T-helper 2 cell treated with Interferon-gamma antibody and Interleukin-4, amounts not matched to agents 5 μg/mL and 100 μg/mL, for 36 hours (primary cell): ENCODE results near the gene NUP93.

ENCODE experiments used
- DNase-seq: peaks from one replicate; pipeline ENCODE4 v3.0.0; 2021; ENCODE audit warnings: low spot score
- H3K27ac Mint-ChIP-seq: one replicate; pipeline ENCODE4 v1.8.0; 2021; ENCODE audit warnings: mild to moderate bottlenecking, mixed read lengths
- H3K27me3 Mint-ChIP-seq: one replicate; pipeline ENCODE4 v1.8.0; 2021; ENCODE audit warnings: low read depth, mixed read lengths
- H3K36me3 Mint-ChIP-seq: one replicate; pipeline ENCODE4 v1.8.0; 2021; ENCODE audit warnings: low read depth, mixed read lengths
- H3K4me1 Mint-ChIP-seq: one replicate; pipeline ENCODE4 v1.8.0; 2021; ENCODE audit warnings: low read depth, mixed read lengths
- H3K4me3 Mint-ChIP-seq: one replicate; pipeline ENCODE4 v1.8.0; 2022; ENCODE audit warnings: mild to moderate bottlenecking, moderate library complexity, mixed read lengths
- H3K9me3 Mint-ChIP-seq: one replicate; pipeline ENCODE4 v1.8.0; 2021; ENCODE audit warnings: mixed read lengths

NUP93 gene

GRCh38 chr16:56729735-56730662 is at the start of gene NUP93:
NUP93 (plus strand) TSS chr16:56730129; CDS start chr16:56748248, 18,119 bp downstream.
- Mint-ChIP-seq H3K36me3 (no peaks in the 10 kb centered on the region), H3K9me3 (no peaks in the 10 kb centered on the region), H3K4me3 (no peak within 1 kb of the TSS), H3K27ac (peak within 1 kb of the TSS; percentile 89), H3K27me3 (no peaks in the 10 kb centered on the region), H3K4me1 (peaks cover 14% of the 10 kb centered on the region)
- peak; percentile 86 for DNase-seq

GRCh38 chr16:56681939-56682702 is 47.8 kb upstream of the NUP93 start, which contains the start of gene MT1X:
MT1X (plus strand) TSS chr16:56682470; CDS start chr16:56682541, 71 bp downstream.
- Mint-ChIP-seq H3K27me3 (no peaks in the 10 kb centered on the region), H3K4me1 (peaks cover 16% of the 10 kb centered on the region), H3K4me3 (peak within 1 kb of the TSS; percentile 96), H3K27ac (peak within 1 kb of the TSS; percentile 92), H3K9me3 (peaks cover 4% of the 10 kb centered on the region), H3K36me3 (peaks cover 3% of the 10 kb centered on the region)
- peak; percentile 89 for DNase-seq

GRCh38 chr16:56682703-56683397 is 47.1 kb upstream of the NUP93 start:
- H3K9me3 Mint-ChIP-seq = peaks cover 4% of the 10 kb centered on the region
- peaks cover 16% of the 10 kb centered on the region for H3K4me1 Mint-ChIP-seq
- H3K4me3 Mint-ChIP-seq = peak overlapping the region; percentile 96
- H3K27me3 Mint-ChIP-seq = no peaks in the 10 kb centered on the region
- H3K36me3 Mint-ChIP-seq = peaks cover 3% of the 10 kb centered on the region
- peak overlapping the region; percentile 92 for H3K27ac Mint-ChIP-seq
- no peak for DNase-seq

GRCh38 chr16:56683424-56684172 is 46.3 kb upstream of the NUP93 start:
- no peak for DNase-seq
- Mint-ChIP-seq H3K9me3 (peaks cover 4% of the 10 kb centered on the region), H3K27me3 (no peaks in the 10 kb centered on the region), H3K27ac (no peak overlapping the region), H3K4me3 (peak overlapping the region; percentile 96), H3K36me3 (peaks cover 3% of the 10 kb centered on the region), H3K4me1 (peaks cover 16% of the 10 kb centered on the region)

- Mint-ChIP-seq H3K36me3 (peaks cover 3% of the 10 kb centered on the region), H3K27me3 (peaks cover 2% of the 10 kb centered on the region), H3K27ac (no peak overlapping the region), H3K4me3 (peak overlapping the region; percentile 96), H3K9me3 (peaks cover 4% of the 10 kb centered on the region), H3K4me1 (peaks cover 16% of the 10 kb centered on the region)
- no peak for DNase-seq
Measured at GRCh38 chr16:56684256-56684925, 45.5 kb upstream of the NUP93 start.

GRCh38 chr16:56684926-56685590 is 44.9 kb upstream of the NUP93 start:
- Mint-ChIP-seq H3K4me3 (no peak overlapping the region), H3K9me3 (peaks cover 4% of the 10 kb centered on the region), H3K27me3 (peaks cover 2% of the 10 kb centered on the region), H3K36me3 (peaks cover 3% of the 10 kb centered on the region), H3K4me1 (peaks cover 16% of the 10 kb centered on the region), H3K27ac (no peak overlapping the region)
- no peak for DNase-seq

GRCh38 chr16:56686758-56687157 is 43.2 kb upstream of the NUP93 start:
- Mint-ChIP-seq H3K4me1 (peaks cover 11% of the 10 kb centered on the region), H3K4me3 (no peak overlapping the region), H3K27me3 (peaks cover 5% of the 10 kb centered on the region), H3K36me3 (peaks cover 3% of the 10 kb centered on the region), H3K27ac (no peak overlapping the region), H3K9me3 (peaks cover 9% of the 10 kb centered on the region)
- no peak for DNase-seq

GRCh38 chr16:56688762-56689161 is 41.2 kb upstream of the NUP93 start:
- no peak for DNase-seq
- peaks cover 5% of the 10 kb centered on the region for H3K27me3 Mint-ChIP-seq
- peaks cover 9% of the 10 kb centered on the region for H3K9me3 Mint-ChIP-seq
- peaks cover under 1% of the 10 kb centered on the region for H3K4me1 Mint-ChIP-seq
- no peak overlapping the region for H3K27ac Mint-ChIP-seq
- no peak overlapping the region for H3K4me3 Mint-ChIP-seq
- peaks cover 3% of the 10 kb centered on the region for H3K36me3 Mint-ChIP-seq

- H3K9me3 Mint-ChIP-seq = peaks cover 9% of the 10 kb centered on the region
- H3K27me3 Mint-ChIP-seq = peaks cover 5% of the 10 kb centered on the region
- H3K36me3 Mint-ChIP-seq = peaks cover 3% of the 10 kb centered on the region
- no peaks in the 10 kb centered on the region for H3K4me1 Mint-ChIP-seq
- no peak overlapping the region for H3K4me3 Mint-ChIP-seq
- H3K27ac Mint-ChIP-seq = no peak overlapping the region
- no peak for DNase-seq
Measured at GRCh38 chr16:56689171-56689570, 40.8 kb upstream of the NUP93 start.

GRCh38 chr16:56690420-56691122 is 39.4 kb upstream of the NUP93 start:
- H3K4me1 Mint-ChIP-seq = no peaks in the 10 kb centered on the region
- DNase-seq = no peak
- H3K36me3 Mint-ChIP-seq = peaks cover 3% of the 10 kb centered on the region
- H3K4me3 Mint-ChIP-seq = no peak overlapping the region
- H3K27me3 Mint-ChIP-seq = peaks cover 5% of the 10 kb centered on the region
- no peak overlapping the region for H3K27ac Mint-ChIP-seq
- peaks cover 9% of the 10 kb centered on the region for H3K9me3 Mint-ChIP-seq

GRCh38 chr16:56691885-56692284 is 38.0 kb upstream of the NUP93 start:
- Mint-ChIP-seq H3K36me3 (no peaks in the 10 kb centered on the region), H3K4me1 (no peaks in the 10 kb centered on the region), H3K4me3 (no peak overlapping the region), H3K27ac (no peak overlapping the region), H3K27me3 (peaks cover 5% of the 10 kb centered on the region), H3K9me3 (peaks cover 5% of the 10 kb centered on the region)
- no peak for DNase-seq

GRCh38 chr16:56695246-56695645 is 34.7 kb upstream of the NUP93 start:
- no peak overlapping the region for H3K27ac Mint-ChIP-seq
- H3K36me3 Mint-ChIP-seq = no peaks in the 10 kb centered on the region
- no peak overlapping the region for H3K4me3 Mint-ChIP-seq
- no peaks in the 10 kb centered on the region for H3K4me1 Mint-ChIP-seq
- no peak for DNase-seq
- peaks cover 4% of the 10 kb centered on the region for H3K27me3 Mint-ChIP-seq
- H3K9me3 Mint-ChIP-seq = peaks cover 5% of the 10 kb centered on the region
